ENCODE measurements around the gene RPP25. TPM values are rescaled to one million over a fixed set of nuclear protein-coding genes. Genes with fewer than 3 reads are reported as not detected.

Gene RPP25
- total and polyA plus RNA-seq, 2 of the 13 experiments (the other 11 are each of a cell fraction or from before 2014, with no cell fraction given) = 0.05 to 0.11 TPM

DNA sequence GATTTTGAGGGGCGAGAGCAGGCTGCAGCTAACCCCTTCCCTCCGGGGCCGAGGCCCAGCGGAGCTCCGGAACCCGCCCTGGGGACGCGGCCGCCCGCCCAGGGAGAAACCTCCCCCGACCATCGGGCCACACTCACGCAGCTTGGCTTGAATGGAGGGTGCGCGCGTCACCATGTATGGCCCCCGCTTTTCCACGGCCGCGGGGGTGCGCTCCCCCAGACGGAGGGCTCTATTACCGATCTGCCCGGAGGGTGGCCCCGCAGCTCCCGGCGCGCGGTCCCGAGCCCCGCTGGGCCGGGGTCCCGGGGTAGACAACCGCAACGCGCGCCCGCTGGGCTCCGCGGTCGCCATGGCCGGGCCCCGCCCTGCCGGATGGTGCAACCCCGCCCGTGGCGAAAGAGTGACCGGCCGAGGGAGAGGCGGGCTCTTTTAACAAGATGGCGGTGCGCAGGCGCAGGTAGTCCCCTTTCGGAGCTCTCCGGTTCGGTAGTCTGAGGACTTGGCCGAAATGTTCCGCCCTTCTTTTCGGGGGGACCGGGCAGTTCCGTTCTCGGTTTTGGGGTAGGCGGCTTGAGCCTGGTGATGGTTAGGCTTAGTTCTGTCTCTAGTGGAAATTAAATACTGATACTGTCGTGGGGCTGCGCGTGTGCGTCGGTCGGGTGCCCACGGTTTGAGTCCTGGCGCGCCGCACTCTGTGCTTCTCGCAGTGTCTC lies 50.0 kb downstream of the RPP25 start, which contains the start of gene FAM219B (continued):
- TF ChIP-seq, protein P1, sequence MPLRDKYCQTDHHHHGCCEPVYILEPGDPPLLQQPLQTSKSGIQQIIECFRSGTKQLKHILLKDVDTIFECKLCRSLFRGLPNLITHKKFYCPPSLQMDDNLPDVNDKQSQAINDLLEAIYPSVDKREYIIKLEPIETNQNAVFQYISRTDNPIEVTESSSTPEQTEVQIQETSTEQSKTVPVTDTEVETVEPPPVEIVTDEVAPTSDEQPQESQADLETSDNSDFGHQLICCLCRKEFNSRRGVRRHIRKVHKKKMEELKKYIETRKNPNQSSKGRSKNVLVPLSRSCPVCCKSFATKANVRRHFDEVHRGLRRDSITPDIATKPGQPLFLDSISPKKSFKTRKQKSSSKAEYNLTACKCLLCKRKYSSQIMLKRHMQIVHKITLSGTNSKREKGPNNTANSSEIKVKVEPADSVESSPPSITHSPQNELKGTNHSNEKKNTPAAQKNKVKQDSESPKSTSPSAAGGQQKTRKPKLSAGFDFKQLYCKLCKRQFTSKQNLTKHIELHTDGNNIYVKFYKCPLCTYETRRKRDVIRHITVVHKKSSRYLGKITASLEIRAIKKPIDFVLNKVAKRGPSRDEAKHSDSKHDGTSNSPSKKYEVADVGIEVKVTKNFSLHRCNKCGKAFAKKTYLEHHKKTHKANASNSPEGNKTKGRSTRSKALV (CRISPR knock-in tag; IDR thresholded peaks at IDR 0.05) = no peak; the same call in 1 of the 2 replicates
- TF ChIP-seq GATAD2A (CRISPR knock-in tag; IDR thresholded peaks at IDR 0.05) (0 out of 2 replicates have a peak, but pooled peaks have one; percentile 25), ZFP37 (CRISPR knock-in tag; IDR thresholded peaks at IDR 0.05; ENCODE audit: borderline replicate concordance) (no peak), NFE2L2 (IDR thresholded peaks at IDR 0.05; ENCODE audit: low read length) (no peak), NR2F6 (IDR thresholded peaks at IDR 0.05) (no peak), NR2F6 (CRISPR knock-in tag; IDR thresholded peaks at IDR 0.05) (no peak), DR1 (CRISPR knock-in tag; IDR thresholded peaks at IDR 0.05) (no peak), HNF4G (IDR thresholded peaks at IDR 0.05; ENCODE audit: borderline replicate concordance, low read depth, low read length) (no peak), HNF4G (CRISPR knock-in tag; IDR thresholded peaks at IDR 0.05; ENCODE audit: borderline replicate concordance, low read depth) (no peak), ZNF562 (CRISPR knock-in tag; IDR thresholded peaks at IDR 0.05; ENCODE audit: borderline replicate concordance) (no peak), SMARCE1 (IDR thresholded peaks at IDR 0.05; ENCODE audit: borderline replicate concordance) (no peak)
- TF ChIP-seq, protein P2, sequence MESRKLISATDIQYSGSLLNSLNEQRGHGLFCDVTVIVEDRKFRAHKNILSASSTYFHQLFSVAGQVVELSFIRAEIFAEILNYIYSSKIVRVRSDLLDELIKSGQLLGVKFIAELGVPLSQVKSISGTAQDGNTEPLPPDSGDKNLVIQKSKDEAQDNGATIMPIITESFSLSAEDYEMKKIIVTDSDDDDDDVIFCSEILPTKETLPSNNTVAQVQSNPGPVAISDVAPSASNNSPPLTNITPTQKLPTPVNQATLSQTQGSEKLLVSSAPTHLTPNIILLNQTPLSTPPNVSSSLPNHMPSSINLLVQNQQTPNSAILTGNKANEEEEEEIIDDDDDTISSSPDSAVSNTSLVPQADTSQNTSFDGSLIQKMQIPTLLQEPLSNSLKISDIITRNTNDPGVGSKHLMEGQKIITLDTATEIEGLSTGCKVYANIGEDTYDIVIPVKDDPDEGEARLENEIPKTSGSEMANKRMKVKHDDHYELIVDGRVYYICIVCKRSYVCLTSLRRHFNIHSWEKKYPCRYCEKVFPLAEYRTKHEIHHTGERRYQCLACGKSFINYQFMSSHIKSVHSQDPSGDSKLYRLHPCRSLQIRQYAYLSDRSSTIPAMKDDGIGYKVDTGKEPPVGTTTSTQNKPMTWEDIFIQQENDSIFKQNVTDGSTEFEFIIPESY (CRISPR knock-in tag; IDR thresholded peaks at IDR 0.05) = no peak
- TF ChIP-seq, protein P3, sequence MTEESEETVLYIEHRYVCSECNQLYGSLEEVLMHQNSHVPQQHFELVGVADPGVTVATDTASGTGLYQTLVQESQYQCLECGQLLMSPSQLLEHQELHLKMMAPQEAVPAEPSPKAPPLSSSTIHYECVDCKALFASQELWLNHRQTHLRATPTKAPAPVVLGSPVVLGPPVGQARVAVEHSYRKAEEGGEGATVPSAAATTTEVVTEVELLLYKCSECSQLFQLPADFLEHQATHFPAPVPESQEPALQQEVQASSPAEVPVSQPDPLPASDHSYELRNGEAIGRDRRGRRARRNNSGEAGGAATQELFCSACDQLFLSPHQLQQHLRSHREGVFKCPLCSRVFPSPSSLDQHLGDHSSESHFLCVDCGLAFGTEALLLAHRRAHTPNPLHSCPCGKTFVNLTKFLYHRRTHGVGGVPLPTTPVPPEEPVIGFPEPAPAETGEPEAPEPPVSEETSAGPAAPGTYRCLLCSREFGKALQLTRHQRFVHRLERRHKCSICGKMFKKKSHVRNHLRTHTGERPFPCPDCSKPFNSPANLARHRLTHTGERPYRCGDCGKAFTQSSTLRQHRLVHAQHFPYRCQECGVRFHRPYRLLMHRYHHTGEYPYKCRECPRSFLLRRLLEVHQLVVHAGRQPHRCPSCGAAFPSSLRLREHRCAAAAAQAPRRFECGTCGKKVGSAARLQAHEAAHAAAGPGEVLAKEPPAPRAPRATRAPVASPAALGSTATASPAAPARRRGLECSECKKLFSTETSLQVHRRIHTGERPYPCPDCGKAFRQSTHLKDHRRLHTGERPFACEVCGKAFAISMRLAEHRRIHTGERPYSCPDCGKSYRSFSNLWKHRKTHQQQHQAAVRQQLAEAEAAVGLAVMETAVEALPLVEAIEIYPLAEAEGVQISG (CRISPR knock-in tag; IDR thresholded peaks at IDR 0.05) = peak; percentile 58
- TF ChIP-seq, protein P4, sequence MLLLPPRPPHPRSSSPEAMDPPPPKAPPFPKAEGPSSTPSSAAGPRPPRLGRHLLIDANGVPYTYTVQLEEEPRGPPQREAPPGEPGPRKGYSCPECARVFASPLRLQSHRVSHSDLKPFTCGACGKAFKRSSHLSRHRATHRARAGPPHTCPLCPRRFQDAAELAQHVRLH (CRISPR knock-in tag; IDR thresholded peaks at IDR 0.05; ENCODE audit: borderline replicate concordance, low read depth) = peak; percentile 59; the same call in 1 of the 2 replicates
- TF ChIP-seq, protein P5, sequence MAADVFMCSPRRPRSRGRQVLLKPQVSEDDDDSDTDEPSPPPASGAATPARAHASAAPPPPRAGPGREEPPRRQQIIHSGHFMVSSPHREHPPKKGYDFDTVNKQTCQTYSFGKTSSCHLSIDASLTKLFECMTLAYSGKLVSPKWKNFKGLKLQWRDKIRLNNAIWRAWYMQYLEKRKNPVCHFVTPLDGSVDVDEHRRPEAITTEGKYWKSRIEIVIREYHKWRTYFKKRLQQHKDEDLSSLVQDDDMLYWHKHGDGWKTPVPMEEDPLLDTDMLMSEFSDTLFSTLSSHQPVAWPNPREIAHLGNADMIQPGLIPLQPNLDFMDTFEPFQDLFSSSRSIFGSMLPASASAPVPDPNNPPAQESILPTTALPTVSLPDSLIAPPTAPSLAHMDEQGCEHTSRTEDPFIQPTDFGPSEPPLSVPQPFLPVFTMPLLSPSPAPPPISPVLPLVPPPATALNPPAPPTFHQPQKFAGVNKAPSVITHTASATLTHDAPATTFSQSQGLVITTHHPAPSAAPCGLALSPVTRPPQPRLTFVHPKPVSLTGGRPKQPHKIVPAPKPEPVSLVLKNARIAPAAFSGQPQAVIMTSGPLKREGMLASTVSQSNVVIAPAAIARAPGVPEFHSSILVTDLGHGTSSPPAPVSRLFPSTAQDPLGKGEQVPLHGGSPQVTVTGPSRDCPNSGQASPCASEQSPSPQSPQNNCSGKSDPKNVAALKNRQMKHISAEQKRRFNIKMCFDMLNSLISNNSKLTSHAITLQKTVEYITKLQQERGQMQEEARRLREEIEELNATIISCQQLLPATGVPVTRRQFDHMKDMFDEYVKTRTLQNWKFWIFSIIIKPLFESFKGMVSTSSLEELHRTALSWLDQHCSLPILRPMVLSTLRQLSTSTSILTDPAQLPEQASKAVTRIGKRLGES (CRISPR knock-in tag; IDR thresholded peaks at IDR 0.05; ENCODE audit: borderline replicate concordance) = no peak
- TF ChIP-seq, protein P6, sequence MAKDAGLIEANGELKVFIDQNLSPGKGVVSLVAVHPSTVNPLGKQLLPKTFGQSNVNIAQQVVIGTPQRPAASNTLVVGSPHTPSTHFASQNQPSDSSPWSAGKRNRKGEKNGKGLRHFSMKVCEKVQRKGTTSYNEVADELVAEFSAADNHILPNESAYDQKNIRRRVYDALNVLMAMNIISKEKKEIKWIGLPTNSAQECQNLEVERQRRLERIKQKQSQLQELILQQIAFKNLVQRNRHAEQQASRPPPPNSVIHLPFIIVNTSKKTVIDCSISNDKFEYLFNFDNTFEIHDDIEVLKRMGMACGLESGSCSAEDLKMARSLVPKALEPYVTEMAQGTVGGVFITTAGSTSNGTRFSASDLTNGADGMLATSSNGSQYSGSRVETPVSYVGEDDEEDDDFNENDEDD (CRISPR knock-in tag; IDR thresholded peaks at IDR 0.05; ENCODE audit: borderline replicate concordance) = peak; percentile 43; the same call in 1 of the 2 replicates

Data from HepG2 (cell line).